H1 (cell line): Measurements from ENCODE around the gene UNC79. TPM values are rescaled to one million over a fixed set of nuclear protein-coding genes. Genes with fewer than 3 reads are reported as not detected.

Experiments used
- CTCF ChIA-PET: fragments of 300-600 bp; sonication (Branson Sonifier 250); formaldehyde crosslinking; loops from one replicate; lab custom pipeline; 2021; ENCODE audit not compliant: partially characterized antibody; lab: Charles Lee
- POLR2A ChIA-PET: fragments of 300-600 bp; sonication (Branson Sonifier 250); formaldehyde crosslinking; loops from one replicate; lab custom pipeline; 2021; ENCODE audit warnings: inconsistent platforms; ENCODE audit not compliant: partially characterized antibody; lab: Charles Lee
- DNase-seq, 2 experiments: peaks; one replicate each; pipeline versions ENCODE4 v3.0.0 to v3.0.0-alpha.2; 2010 to 2022; ENCODE audit warnings: low spot score in 2 of 2, low read depth in 1 of 2, mixed read lengths in 1 of 2
- FAIRE-seq: peaks from 2 replicates; lab custom pipeline; 2011; peaks lifted over from hg19 to GRCh38; lab: Jason Lieb, UNC
- H2AFZ ChIP-seq: 2 replicates; pipeline ENCODE4 v1.8.1; 2012; ENCODE audit warnings: low read length, inconsistent platforms
- H2AK5ac ChIP-seq: 2 replicates; pipeline ENCODE4 v1.6.1; 2013; ENCODE audit warnings: low read depth, low read length
- H2BK120ac ChIP-seq: replicated peaks from 2 replicates; pipeline ENCODE3; 2013; ENCODE audit warnings: low read depth, low read length, inconsistent platforms
- H2BK12ac ChIP-seq: 2 replicates; pipeline ENCODE4 v1.6.1; 2013; ENCODE audit warnings: low read depth, low read length
- H2BK15ac ChIP-seq: 2 replicates; pipeline ENCODE4 v1.6.1; 2013; ENCODE audit warnings: low read length
- H2BK20ac ChIP-seq: 2 replicates; pipeline ENCODE4 v1.6.1; 2013; ENCODE audit warnings: low read length
- H2BK5ac ChIP-seq: 2 replicates; pipeline ENCODE4 v1.6.1; 2013; ENCODE audit warnings: low read depth, low read length
- H3K14ac ChIP-seq: 2 replicates; pipeline ENCODE4 v1.6.1; 2013; ENCODE audit warnings: inconsistent platforms; ENCODE audit not compliant: insufficient read length
- H3K18ac ChIP-seq: 2 replicates; pipeline ENCODE4 v1.6.1; 2013; ENCODE audit warnings: low read length; ENCODE audit errors: extremely low read depth
- H3K23ac ChIP-seq: 2 replicates; pipeline ENCODE4 v1.6.1; 2013; ENCODE audit warnings: inconsistent platforms; ENCODE audit not compliant: insufficient read length
- H3K23me2 ChIP-seq: 2 replicates; pipeline ENCODE4 v1.6.1; 2013; ENCODE audit warnings: low read depth, low read length
- H3K27ac ChIP-seq: 2 replicates; pipeline ENCODE4 v1.6.1; 2011; ENCODE audit warnings: low read depth, low read length, inconsistent platforms
- H3K27me3 ChIP-seq, 4 experiments: replicated peaks in 1 of 4; 1 replicate in 1 of 4; 2 replicates in 3 of 4; pipeline versions ENCODE4 v1.6.1 to v1.8.1; 2011 to 2013; ENCODE audit warnings: low read length in 3 of 4, mild to moderate bottlenecking in 3 of 4, inconsistent platforms in 2 of 4, mixed read lengths in 2 of 4, moderate library complexity in 1 of 4; ENCODE audit not compliant: control insufficient read depth in 3 of 4, insufficient read depth in 3 of 4; ENCODE audit errors: extremely low read depth in 1 of 4
- H3K36me3 ChIP-seq, 4 experiments: 2 replicates each; pipeline versions ENCODE4 v1.6.1 to v1.8.1; 2011 to 2013; ENCODE audit warnings: mild to moderate bottlenecking in 4 of 4, low read length in 3 of 4, moderate library complexity in 2 of 4, control low read depth in 1 of 4, inconsistent platforms in 1 of 4; ENCODE audit not compliant: insufficient read depth in 4 of 4, control insufficient read depth in 2 of 4
- H3K4ac ChIP-seq: replicated peaks from 2 replicates; pipeline ENCODE3; 2013; ENCODE audit warnings: low read length, low read depth, mixed read lengths, inconsistent platforms; ENCODE audit not compliant: insufficient read length
- H3K4me1 ChIP-seq, 4 experiments: replicated peaks in 1 of 4; 1 replicate in 1 of 4; 2 replicates in 3 of 4; pipeline versions ENCODE4 v1.6.1 to v1.8.1; 2011 to 2013; ENCODE audit warnings: low read length in 3 of 4, inconsistent platforms in 2 of 4, mixed read lengths in 1 of 4; ENCODE audit not compliant: insufficient read depth in 4 of 4, control insufficient read depth in 3 of 4
- H3K4me2 ChIP-seq, 2 experiments: 2 replicates each; pipeline versions ENCODE4 v1.6.1 to v1.8.1; 2011 to 2013; ENCODE audit warnings: low read depth in 2 of 2, low read length in 2 of 2, control low read depth in 1 of 2, inconsistent platforms in 1 of 2, mild to moderate bottlenecking in 1 of 2; ENCODE audit not compliant: insufficient read depth in 1 of 2
- H3K4me3 ChIP-seq, 4 experiments: fragments of 200-600, 300-600 bp in 1 of 4; sonication (generic), shearing (Covaris generic), sonication (Bioruptor Twin) in 1 of 4; 2 replicates each; pipeline versions ENCODE4 v1.5.1 to v1.8.1; 2011 to 2016; ENCODE audit warnings: low read length in 4 of 4, low read depth in 3 of 4, control low read depth in 2 of 4, inconsistent platforms in 2 of 4, mild to moderate bottlenecking in 2 of 4, mixed read lengths in 1 of 4, moderate library complexity in 1 of 4; ENCODE audit not compliant: insufficient read depth in 2 of 4; ENCODE audit errors: extremely low read depth in 1 of 4
- H3K56ac ChIP-seq: replicated peaks from 2 replicates; pipeline ENCODE3; 2013; ENCODE audit warnings: low read depth, mild to moderate bottlenecking, mixed read lengths, low read length, inconsistent platforms; ENCODE audit not compliant: insufficient read length
- H3K79me1 ChIP-seq: 2 replicates; pipeline ENCODE4 v1.6.1; 2013; ENCODE audit warnings: low read depth, low read length, control low read depth
- H3K79me2 ChIP-seq, 2 experiments: 2 replicates each; pipeline versions ENCODE4 v1.6.1 to v1.8.1; 2012 to 2013; ENCODE audit warnings: low read length in 2 of 2, mild to moderate bottlenecking in 2 of 2, inconsistent platforms in 1 of 2; ENCODE audit not compliant: insufficient read depth in 2 of 2, control insufficient read depth in 1 of 2
- H3K9ac ChIP-seq, 4 experiments: replicated peaks in 1 of 4; 1 replicate in 1 of 4; 2 replicates in 3 of 4; pipeline versions ENCODE4 v1.6.1 to v1.8.1; 2011 to 2013; ENCODE audit warnings: low read depth in 3 of 4, low read length in 3 of 4, control low read depth in 2 of 4, mild to moderate bottlenecking in 2 of 4, moderate library complexity in 2 of 4, inconsistent platforms in 1 of 4; ENCODE audit errors: extremely low read depth in 1 of 4
- H3K9me3 ChIP-seq, 2 experiments: 2 replicates each; pipeline versions ENCODE4 v1.6.1 to v1.8.1; 2012 to 2013; ENCODE audit warnings: mild to moderate bottlenecking in 2 of 2, moderate library complexity in 2 of 2, control low read depth in 1 of 2, inconsistent platforms in 1 of 2, low read depth in 1 of 2, low read length in 1 of 2, mixed read lengths in 1 of 2; ENCODE audit not compliant: insufficient read depth in 2 of 2
- H4K20me1 ChIP-seq, 2 experiments: replicated peaks in 1 of 2; 2 replicates each; pipeline versions ENCODE3 to v1.8.1; 2011 to 2013; ENCODE audit warnings: inconsistent platforms in 2 of 2, low read length in 2 of 2, mild to moderate bottlenecking in 1 of 2; ENCODE audit not compliant: insufficient read depth in 2 of 2, control insufficient read depth in 1 of 2
- H4K5ac ChIP-seq: 2 replicates; pipeline ENCODE4 v1.6.1; 2013; ENCODE audit warnings: low read length, low read depth, mixed read lengths, inconsistent platforms; ENCODE audit not compliant: insufficient read length
- H4K8ac ChIP-seq: 2 replicates; pipeline ENCODE4 v1.8.0; 2013; ENCODE audit warnings: mild to moderate bottlenecking, moderate library complexity, low read length, inconsistent platforms; ENCODE audit not compliant: insufficient read depth; ENCODE audit errors: extremely low read depth
- H4K91ac ChIP-seq: replicated peaks from 2 replicates; pipeline ENCODE3; 2013; ENCODE audit warnings: low read length, mixed read lengths, inconsistent platforms; ENCODE audit not compliant: insufficient read length
- CTBP2 ChIP-seq: IDR thresholded peaks from 2 replicates; pipeline ENCODE4 v1.7.0; 2011; ENCODE audit warnings: borderline replicate concordance, mild to moderate bottlenecking, moderate library complexity, mixed read lengths, low read length; ENCODE audit not compliant: insufficient read depth, insufficient read length
- GTF2F1 ChIP-seq: IDR thresholded peaks from 2 replicates; pipeline ENCODE4 v1.6.1; 2012; ENCODE audit warnings: low read depth, low read length, improper control_type of control experiment, borderline replicate concordance
- SAP30 ChIP-seq: fragments of 300-600 bp; sonication (generic); IDR thresholded peaks from 2 replicates; pipeline ENCODE4 v1.7.1; 2012; ENCODE audit warnings: low read length, moderate library complexity, mild to moderate bottlenecking, inconsistent platforms; ENCODE audit not compliant: insufficient read depth, insufficient replicate concordance
- SIN3A ChIP-seq, 2 experiments: IDR thresholded peaks in 1 of 2; conservative IDR thresholded peaks in 1 of 2; 2 replicates each; pipeline ENCODE4 v1.6.1; 2011 to 2012; ENCODE audit warnings: low read length in 2 of 2, improper control_type of control experiment in 1 of 2, low read depth in 1 of 2, mild to moderate bottlenecking in 1 of 2
- WGBS, 2 experiments: shearing (Covaris generic) in 1 of 2; methylation state at CpG; one replicate each; pipeline versions ENCODE4 v1.1.6 to v1.1.7; 2013 to 2015; ENCODE audit warnings: low lambda C conversion rate in 2 of 2, mixed read lengths in 2 of 2, inconsistent platforms in 1 of 2, low coverage in 1 of 2, missing lambda C conversion rate in 1 of 2; ENCODE audit not compliant: insufficient replicate concordance in 2 of 2, insufficient coverage in 1 of 2, insufficient read length in 1 of 2; ENCODE audit errors: extremely low coverage in 1 of 2, missing lambda C conversion rate in 1 of 2; 5-methylcytosine and 5-hydroxymethylcytosine counted together
- polyA plus RNA-seq, 7 experiments: library from polyadenylated mRNA; depleted of rRNA in 3 of 7; stranded (reverse) in 5 of 7; unstranded in 2 of 7; fragments of >200 nt in 5 of 7; fragments of 200-250 nt in 2 of 7; gene quantifications; 1 replicate in 5 of 7; 2 replicates in 1 of 7; 4 replicates in 1 of 7; pipeline versions ENCODE4 v1.2.1 to v1.2.3, GENCODE V29; 2011 to 2013; ENCODE audit warnings: missing spikeins in 2 of 7, mixed read lengths in 2 of 7
- total RNA-seq: library from RNA; stranded (reverse); fragmentation: NEBNext Ultra II Directional; extraction: Animal tissue kit (Norgen Biotek cat#: 25700); gene quantifications from 2 replicates; pipeline ENCODE4 v1.2.1, GENCODE V29; 2021

Gene UNC79
- total and polyA plus RNA-seq, 2 of the 8 experiments (the other 6 are each of a cell fraction or from before 2014, with no cell fraction given), result 1.8 to 2.3 TPM

DNA sequence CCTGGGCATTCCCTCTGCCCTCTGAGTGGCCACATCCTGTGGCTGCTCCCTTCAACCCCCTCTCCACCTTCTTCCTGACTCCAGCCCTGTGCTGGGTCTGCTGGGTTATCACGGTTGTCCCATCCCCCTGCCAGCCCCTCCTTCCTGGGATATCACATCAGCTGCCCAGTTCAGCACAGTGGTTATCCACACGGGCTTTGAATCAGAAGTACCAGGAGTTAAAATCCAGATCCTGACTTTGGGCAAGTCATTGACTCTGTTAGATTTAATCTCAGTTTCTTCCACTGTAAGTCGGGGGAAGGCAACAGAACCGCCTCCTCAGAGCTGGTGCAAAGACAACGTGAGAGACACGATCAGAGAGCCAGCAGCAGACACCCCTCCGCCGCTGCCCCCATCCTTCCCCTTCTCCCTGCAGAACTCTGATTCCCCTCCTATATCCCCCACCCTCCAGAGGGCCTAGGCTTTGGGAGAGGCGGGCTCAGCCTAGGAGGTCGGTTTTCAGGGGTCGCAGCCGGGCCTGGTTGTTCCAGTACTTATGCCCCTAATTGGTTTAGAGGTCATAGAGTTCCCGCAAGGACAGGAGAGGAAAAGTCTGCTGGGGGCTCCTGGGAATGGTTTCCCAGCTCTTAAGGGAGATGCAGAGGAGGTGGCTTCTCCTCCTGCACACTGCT, 315.0 kb downstream of the UNC79 start:
- peaks cover 0 to 3% of the 10 kb centered on the region in 2 experiments for H4K20me1 ChIP-seq
- H2AFZ ChIP-seq, result no peak overlapping the region
- H3K9me3 ChIP-seq, result no peaks in the 10 kb centered on the region
- no peak overlapping the region for H3K4me3 ChIP-seq
- no peak overlapping the region for H2BK120ac ChIP-seq
- H3K23ac ChIP-seq, result no peak overlapping the region
- H3K27ac ChIP-seq, result no peak overlapping the region
- H3K79me2 ChIP-seq, result no peaks in the 10 kb centered on the region
- no peak overlapping the region for H2BK12ac ChIP-seq
- no peaks in the 10 kb centered on the region for H3K36me3 ChIP-seq
- DNase-seq (no peak), FAIRE-seq (no peak)
- H3K18ac ChIP-seq, result no peak overlapping the region
- H2BK20ac ChIP-seq, result no peak overlapping the region
- no peak overlapping the region for H3K4ac ChIP-seq
- 75% methylated on average over 11 of the region's 13 CpGs; no CpG with 5 or more reads in 1 of the 2 experiments for WGBS, 2 experiments
- H3K79me1 ChIP-seq, result no peaks in the 10 kb centered on the region
- 0 out of 2 replicates have a peak overlapping the region, but pooled peaks have one; percentile 18 for H2BK15ac ChIP-seq
- no peak overlapping the region for H3K4me2 ChIP-seq
- H2AK5ac ChIP-seq, result no peak overlapping the region
- H3K56ac ChIP-seq, result no peak overlapping the region
- H2BK5ac ChIP-seq, result 0 out of 2 replicates have a peak overlapping the region, but pooled peaks have one; percentile 60
- H4K8ac ChIP-seq, result 0 out of 2 replicates have a peak overlapping the region, but pooled peaks have one; percentile 11
- CTCF ChIA-PET, result interaction anchor here (0.8 to 1.2 kb wide), 2 partner anchors 22 to 30 kb away, joined by 3 to 4 read pairs; no protein-coding TSS in a partner anchor
- H3K23me2 ChIP-seq, result peaks cover 7% of the 10 kb centered on the region; the same call in 1 of the 2 replicates
- H3K9ac ChIP-seq, result no peak overlapping the region; a peak in 1 of 7 replicates
- POLR2A ChIA-PET, result interaction anchor here (1.3 kb wide), 1 partner anchor 11 kb away, joined by 3 read pairs; no protein-coding TSS in a partner anchor
- H4K5ac ChIP-seq, result no peak overlapping the region
- no peaks in the 10 kb centered on the region for H3K27me3 ChIP-seq
- H3K4me1 ChIP-seq, result peaks cover 0 to 15% (median 6%) of the 10 kb centered on the region in 4 experiments; a peak in 4 of 7 replicates
- H4K91ac ChIP-seq, result no peak overlapping the region
- no peak overlapping the region for H3K14ac ChIP-seq
- TF ChIP-seq GTF2F1, result no peak
- TF ChIP-seq SIN3A (conservative IDR thresholded peaks at IDR 0.05 in 1 of 2, IDR thresholded peaks at IDR 0.05 in 1 of 2; ENCODE audit: low read depth in 1 of 2, low read length in 2 of 2), result no peak
- TF ChIP-seq CTBP2, result no peak
- no peak for TF ChIP-seq SAP30
